ENCODE results near the gene TOP3B.

TOP3B gene

GRCh38 chr22:21981874-21982273 lies 713 bp downstream of the TOP3B start:
- Histone ChIP-seq H3K56ac (ENCODE audit: low read length) (peak overlapping the region; percentile 96), H2BK120ac (ENCODE audit: low read depth, low read length) (no peak overlapping the region), H3K18ac (ENCODE audit: low read length) (peak overlapping the region; percentile 85), H3K27ac (ENCODE audit: low read depth, low read length) (no peak overlapping the region), H3K79me2 (ENCODE audit: control insufficient read depth, insufficient read depth, low read length) (peaks cover 7% of the 10 kb centered on the region), H3K36me3 (ENCODE audit: control insufficient read depth, insufficient read depth, low read length) (no peaks in the 10 kb centered on the region), H3K4ac (ENCODE audit: low read depth, low read length) (no peak overlapping the region), H4K8ac (ENCODE audit: low read depth, low read length) (no peak overlapping the region), H3K4me1 (ENCODE audit: control insufficient read depth, low read depth, low read length) (no peaks in the 10 kb centered on the region), H2AK5ac (ENCODE audit: low read length) (no peak overlapping the region), H3K9ac (ENCODE audit: low read length) (peak overlapping the region; percentile 89), H2BK15ac (replicated peaks; ENCODE audit: low read depth) (no peak overlapping the region), H3K23ac (ENCODE audit: low read length) (no peak overlapping the region), H2BK5ac (ENCODE audit: low read length) (no peak overlapping the region), H3K79me1 (ENCODE audit: low read length) (peaks cover 5% of the 10 kb centered on the region), H3K4me3 (ENCODE audit: low read length) (peak overlapping the region; percentile 86), H3K27me3 (ENCODE audit: insufficient read depth, low read length, poor library complexity) (no peaks in the 10 kb centered on the region), H4K5ac (ENCODE audit: low read length) (no peak overlapping the region), H3K4me2 (ENCODE audit: low read length) (peak overlapping the region; percentile 96)
- WGBS (ENCODE audit: extremely low coverage, insufficient coverage, low lambda C conversion rate), result no CpG with 5 or more reads among the region's 2 CpGs
- no peak for DNase-seq

DNA sequence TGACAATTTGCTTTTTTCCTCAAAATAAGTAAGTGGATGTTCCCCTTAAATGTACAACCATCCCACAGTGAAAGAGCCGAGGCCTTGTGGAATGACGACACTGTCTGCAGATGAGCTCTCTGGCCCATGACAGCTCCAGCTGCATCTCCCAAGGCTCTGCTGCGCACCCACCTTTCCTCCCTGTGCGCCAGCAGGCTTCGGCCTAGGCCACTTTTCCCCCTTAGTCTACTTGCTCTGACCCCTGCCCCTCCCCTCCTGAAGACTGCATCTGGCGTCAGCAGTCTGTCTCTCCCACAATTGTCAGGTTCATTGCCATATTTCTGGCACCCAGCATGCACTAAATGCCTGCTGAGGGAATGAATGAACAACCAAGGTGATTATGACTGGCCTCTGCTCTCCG lies 2.0 kb downstream of the TOP3B start:
- H2BK15ac ChIP-seq (replicated peaks; ENCODE audit: low read depth), result no peak overlapping the region
- H3K36me3 ChIP-seq (ENCODE audit: control insufficient read depth, insufficient read depth, low read length), result no peaks in the 10 kb centered on the region
- H3K9ac ChIP-seq (ENCODE audit: low read length), result no peak overlapping the region
- H3K4ac ChIP-seq (ENCODE audit: low read depth, low read length), result no peak overlapping the region
- no peak overlapping the region for H3K27ac ChIP-seq (ENCODE audit: low read depth, low read length)
- no peak overlapping the region for H4K8ac ChIP-seq (ENCODE audit: low read depth, low read length)
- no peak overlapping the region for H3K18ac ChIP-seq (ENCODE audit: low read length)
- H3K27me3 ChIP-seq (ENCODE audit: insufficient read depth, low read length, poor library complexity), result no peaks in the 10 kb centered on the region
- no peak overlapping the region for H2BK5ac ChIP-seq (ENCODE audit: low read length)
- no peak overlapping the region for H3K4me3 ChIP-seq (ENCODE audit: low read length)
- peaks cover 7% of the 10 kb centered on the region for H3K79me2 ChIP-seq (ENCODE audit: control insufficient read depth, insufficient read depth, low read length)
- DNase-seq, result no peak
- no peak overlapping the region for H4K5ac ChIP-seq (ENCODE audit: low read length)
- H3K79me1 ChIP-seq (ENCODE audit: low read length), result peaks cover 8% of the 10 kb centered on the region
- no CpG with 5 or more reads among the region's 7 CpGs for WGBS (ENCODE audit: extremely low coverage, insufficient coverage, low lambda C conversion rate)
- H3K4me1 ChIP-seq (ENCODE audit: control insufficient read depth, low read depth, low read length), result no peaks in the 10 kb centered on the region
- no peak overlapping the region for H3K4me2 ChIP-seq (ENCODE audit: low read length)
- H2BK120ac ChIP-seq (ENCODE audit: low read depth, low read length), result no peak overlapping the region
- H2AK5ac ChIP-seq (ENCODE audit: low read length), result no peak overlapping the region
- no peak overlapping the region for H3K23ac ChIP-seq (ENCODE audit: low read length)
- H3K56ac ChIP-seq (ENCODE audit: low read length), result no peak overlapping the region

GRCh38 chr22:21978564-21979386 lies 3.8 kb downstream of the TOP3B start:
- H3K27me3 ChIP-seq (ENCODE audit: insufficient read depth, low read length, poor library complexity), result no peaks in the 10 kb centered on the region
- no peak for DNase-seq
- H3K4me2 ChIP-seq (ENCODE audit: low read length), result no peak overlapping the region
- no peak overlapping the region for H4K8ac ChIP-seq (ENCODE audit: low read depth, low read length)
- H3K36me3 ChIP-seq (ENCODE audit: control insufficient read depth, insufficient read depth, low read length), result peaks cover 2% of the 10 kb centered on the region
- H3K4ac ChIP-seq (ENCODE audit: low read depth, low read length), result no peak overlapping the region
- H2BK5ac ChIP-seq (ENCODE audit: low read length), result no peak overlapping the region
- H3K18ac ChIP-seq (ENCODE audit: low read length), result no peak overlapping the region
- no peak overlapping the region for H3K27ac ChIP-seq (ENCODE audit: low read depth, low read length)
- H2AK5ac ChIP-seq (ENCODE audit: low read length), result no peak overlapping the region
- no peak overlapping the region for H3K9ac ChIP-seq (ENCODE audit: low read length)
- no peak overlapping the region for H3K56ac ChIP-seq (ENCODE audit: low read length)
- H3K4me3 ChIP-seq (ENCODE audit: low read length), result no peak overlapping the region
- no CpG with 5 or more reads among the region's 11 CpGs for WGBS (ENCODE audit: extremely low coverage, insufficient coverage, low lambda C conversion rate)
- peaks cover 7% of the 10 kb centered on the region for H3K79me2 ChIP-seq (ENCODE audit: control insufficient read depth, insufficient read depth, low read length)
- peaks cover 8% of the 10 kb centered on the region for H3K79me1 ChIP-seq (ENCODE audit: low read length)
- no peaks in the 10 kb centered on the region for H3K4me1 ChIP-seq (ENCODE audit: control insufficient read depth, low read depth, low read length)
- H2BK15ac ChIP-seq (replicated peaks; ENCODE audit: low read depth), result no peak overlapping the region
- no peak overlapping the region for H3K23ac ChIP-seq (ENCODE audit: low read length)
- no peak overlapping the region for H2BK120ac ChIP-seq (ENCODE audit: low read depth, low read length)
- no peak overlapping the region for H4K5ac ChIP-seq (ENCODE audit: low read length)

DNA sequence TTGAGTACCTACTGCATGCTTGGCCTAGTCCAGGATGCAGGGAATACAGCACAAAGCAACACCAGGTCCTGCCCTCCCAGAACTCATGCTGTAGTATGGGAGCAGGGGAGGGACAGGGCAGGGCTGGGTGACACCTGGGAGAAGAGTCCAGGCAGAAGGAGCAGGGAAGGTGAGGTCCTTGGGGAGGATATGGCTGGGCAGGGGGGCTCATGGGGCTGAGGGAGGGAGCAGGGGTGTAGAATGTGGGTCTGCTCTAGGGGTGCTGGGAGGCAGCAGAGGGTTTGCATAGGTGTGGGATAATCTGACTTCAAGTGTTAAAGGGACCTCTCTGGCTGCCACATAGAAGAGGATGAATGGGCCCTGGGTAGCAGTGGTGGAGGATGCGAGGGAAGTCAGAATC lies 4.8 kb downstream of the TOP3B start:
- no peak overlapping the region for H3K23ac ChIP-seq (ENCODE audit: low read length)
- H3K18ac ChIP-seq (ENCODE audit: low read length), result no peak overlapping the region
- H2AK5ac ChIP-seq (ENCODE audit: low read length), result no peak overlapping the region
- WGBS (ENCODE audit: extremely low coverage, insufficient coverage, low lambda C conversion rate), result no CpG with 5 or more reads among the region's 1 CpG
- no peak overlapping the region for H2BK5ac ChIP-seq (ENCODE audit: low read length)
- H3K27me3 ChIP-seq (ENCODE audit: insufficient read depth, low read length, poor library complexity), result no peaks in the 10 kb centered on the region
- H3K4me2 ChIP-seq (ENCODE audit: low read length), result no peak overlapping the region
- no peak overlapping the region for H3K27ac ChIP-seq (ENCODE audit: low read depth, low read length)
- peaks cover 2% of the 10 kb centered on the region for H3K36me3 ChIP-seq (ENCODE audit: control insufficient read depth, insufficient read depth, low read length)
- peaks cover 7% of the 10 kb centered on the region for H3K79me2 ChIP-seq (ENCODE audit: control insufficient read depth, insufficient read depth, low read length)
- H3K4me3 ChIP-seq (ENCODE audit: low read length), result no peak overlapping the region
- H3K9ac ChIP-seq (ENCODE audit: low read length), result no peak overlapping the region
- H3K79me1 ChIP-seq (ENCODE audit: low read length), result peaks cover 8% of the 10 kb centered on the region
- H4K5ac ChIP-seq (ENCODE audit: low read length), result no peak overlapping the region
- H2BK15ac ChIP-seq (replicated peaks; ENCODE audit: low read depth), result no peak overlapping the region
- no peak overlapping the region for H3K56ac ChIP-seq (ENCODE audit: low read length)
- H3K4me1 ChIP-seq (ENCODE audit: control insufficient read depth, low read depth, low read length), result no peaks in the 10 kb centered on the region
- no peak for DNase-seq
- no peak overlapping the region for H2BK120ac ChIP-seq (ENCODE audit: low read depth, low read length)
- H4K8ac ChIP-seq (ENCODE audit: low read depth, low read length), result no peak overlapping the region
- H3K4ac ChIP-seq (ENCODE audit: low read depth, low read length), result no peak overlapping the region

GRCh38 chr22:21975854-21976345 lies 6.7 kb downstream of the TOP3B start:
- no peak overlapping the region for H4K5ac ChIP-seq (ENCODE audit: low read length)
- H3K36me3 ChIP-seq (ENCODE audit: control insufficient read depth, insufficient read depth, low read length), result peaks cover 7% of the 10 kb centered on the region
- no peak overlapping the region for H3K9ac ChIP-seq (ENCODE audit: low read length)
- H3K4me3 ChIP-seq (ENCODE audit: low read length), result no peak overlapping the region
- H3K79me2 ChIP-seq (ENCODE audit: control insufficient read depth, insufficient read depth, low read length), result no peaks in the 10 kb centered on the region
- H2BK15ac ChIP-seq (replicated peaks; ENCODE audit: low read depth), result no peak overlapping the region
- H4K8ac ChIP-seq (ENCODE audit: low read depth, low read length), result no peak overlapping the region
- no peaks in the 10 kb centered on the region for H3K27me3 ChIP-seq (ENCODE audit: insufficient read depth, low read length, poor library complexity)
- no peak overlapping the region for H3K23ac ChIP-seq (ENCODE audit: low read length)
- no peak overlapping the region for H2BK120ac ChIP-seq (ENCODE audit: low read depth, low read length)
- no peak overlapping the region for H3K56ac ChIP-seq (ENCODE audit: low read length)
- no peaks in the 10 kb centered on the region for H3K4me1 ChIP-seq (ENCODE audit: control insufficient read depth, low read depth, low read length)
- no peak for DNase-seq
- H2BK5ac ChIP-seq (ENCODE audit: low read length), result no peak overlapping the region
- no peak overlapping the region for H2AK5ac ChIP-seq (ENCODE audit: low read length)
- H3K18ac ChIP-seq (ENCODE audit: low read length), result no peak overlapping the region
- H3K27ac ChIP-seq (ENCODE audit: low read depth, low read length), result no peak overlapping the region
- WGBS (ENCODE audit: extremely low coverage, insufficient coverage, low lambda C conversion rate), result no CpG with 5 or more reads among the region's 5 CpGs
- no peak overlapping the region for H3K4ac ChIP-seq (ENCODE audit: low read depth, low read length)
- peaks cover 4% of the 10 kb centered on the region for H3K79me1 ChIP-seq (ENCODE audit: low read length)
- no peak overlapping the region for H3K4me2 ChIP-seq (ENCODE audit: low read length)

Data from mesendoderm (in vitro differentiated cells).